GM06990 (cell line): ENCODE data around the gene LRP3.

Experiments used
- DNase-seq: peaks from one replicate; pipeline ENCODE4 v3.0.0-alpha.2; 2011; ENCODE audit not compliant: insufficient read length; ENCODE audit errors: extremely low read depth
- H3K27me3 ChIP-seq: replicated peaks from 2 replicates; pipeline ENCODE4 v1.6.0; 2011; ENCODE audit warnings: low read length; ENCODE audit not compliant: control insufficient read depth, insufficient read depth
- H3K36me3 ChIP-seq: 2 replicates; pipeline ENCODE4 v1.5.1; 2011; ENCODE audit warnings: low read length; ENCODE audit not compliant: control insufficient read depth, insufficient read depth
- H3K4me3 ChIP-seq: replicated peaks from 2 replicates; pipeline ENCODE4 v1.5.1; 2011; ENCODE audit warnings: low read depth, mild to moderate bottlenecking, control low read depth, low read length
- TF ChIP-seq, protein P1 (sequence below): IDR thresholded peaks from 2 replicates; pipeline ENCODE4 v1.5.1; 2011; ENCODE audit warnings: low read length, control low read depth, mild to moderate bottlenecking, inconsistent platforms; ENCODE audit not compliant: insufficient read depth, poor library complexity, severe bottlenecking

Gene LRP3

DNA sequence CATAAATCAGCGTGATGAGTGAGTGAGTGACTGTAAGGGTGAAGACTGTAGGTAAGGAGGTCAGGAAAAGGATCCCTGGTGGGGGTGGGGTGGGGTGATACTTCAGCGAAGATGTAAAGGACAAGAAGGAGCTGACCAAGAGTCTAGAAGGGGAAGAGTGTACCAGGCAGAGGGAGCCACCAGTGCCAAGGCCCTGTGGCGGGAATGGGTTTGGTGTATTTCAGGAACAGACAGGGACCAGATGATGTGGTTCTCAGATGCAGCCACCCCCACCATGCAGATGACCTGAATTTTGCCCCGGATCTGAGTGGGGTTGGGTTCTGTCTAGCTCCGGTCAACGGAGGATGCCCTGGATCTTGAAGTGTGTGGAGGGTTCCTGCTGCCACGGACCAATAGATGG lies 61.7 kb downstream of the LRP3 start:
- no peak for DNase-seq
- TF ChIP-seq, protein P1, sequence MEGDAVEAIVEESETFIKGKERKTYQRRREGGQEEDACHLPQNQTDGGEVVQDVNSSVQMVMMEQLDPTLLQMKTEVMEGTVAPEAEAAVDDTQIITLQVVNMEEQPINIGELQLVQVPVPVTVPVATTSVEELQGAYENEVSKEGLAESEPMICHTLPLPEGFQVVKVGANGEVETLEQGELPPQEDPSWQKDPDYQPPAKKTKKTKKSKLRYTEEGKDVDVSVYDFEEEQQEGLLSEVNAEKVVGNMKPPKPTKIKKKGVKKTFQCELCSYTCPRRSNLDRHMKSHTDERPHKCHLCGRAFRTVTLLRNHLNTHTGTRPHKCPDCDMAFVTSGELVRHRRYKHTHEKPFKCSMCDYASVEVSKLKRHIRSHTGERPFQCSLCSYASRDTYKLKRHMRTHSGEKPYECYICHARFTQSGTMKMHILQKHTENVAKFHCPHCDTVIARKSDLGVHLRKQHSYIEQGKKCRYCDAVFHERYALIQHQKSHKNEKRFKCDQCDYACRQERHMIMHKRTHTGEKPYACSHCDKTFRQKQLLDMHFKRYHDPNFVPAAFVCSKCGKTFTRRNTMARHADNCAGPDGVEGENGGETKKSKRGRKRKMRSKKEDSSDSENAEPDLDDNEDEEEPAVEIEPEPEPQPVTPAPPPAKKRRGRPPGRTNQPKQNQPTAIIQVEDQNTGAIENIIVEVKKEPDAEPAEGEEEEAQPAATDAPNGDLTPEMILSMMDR, result no peak
- no peaks in the 10 kb centered on the region for H3K36me3 ChIP-seq
- H3K4me3 ChIP-seq, result no peak overlapping the region
- H3K27me3 ChIP-seq, result no peaks in the 10 kb centered on the region

DNA sequence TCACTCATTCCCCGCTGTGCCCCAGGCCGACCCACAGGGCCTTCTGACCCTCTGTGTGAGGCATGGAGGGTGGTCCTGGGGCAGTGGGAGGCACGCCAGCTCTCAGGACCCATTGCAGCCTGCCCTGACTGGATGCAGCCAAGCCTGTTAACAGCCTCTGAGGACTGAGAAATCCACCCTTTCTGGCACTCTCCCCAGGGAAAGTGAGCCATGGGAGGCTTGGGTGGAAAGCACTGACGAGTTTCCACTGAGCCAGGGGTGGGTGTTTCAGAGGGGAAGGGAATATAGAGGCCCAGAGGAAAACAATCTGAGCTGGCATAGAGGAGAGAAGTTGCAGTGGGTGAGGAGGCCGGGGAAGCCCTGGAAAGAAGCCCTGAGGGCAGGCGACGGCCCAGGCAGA lies 62.1 kb downstream of the LRP3 start:
- no peaks in the 10 kb centered on the region for H3K27me3 ChIP-seq
- no peak overlapping the region for H3K4me3 ChIP-seq
- H3K36me3 ChIP-seq, result no peaks in the 10 kb centered on the region
- no peak for DNase-seq
- TF ChIP-seq, protein P1, result no peak

DNA sequence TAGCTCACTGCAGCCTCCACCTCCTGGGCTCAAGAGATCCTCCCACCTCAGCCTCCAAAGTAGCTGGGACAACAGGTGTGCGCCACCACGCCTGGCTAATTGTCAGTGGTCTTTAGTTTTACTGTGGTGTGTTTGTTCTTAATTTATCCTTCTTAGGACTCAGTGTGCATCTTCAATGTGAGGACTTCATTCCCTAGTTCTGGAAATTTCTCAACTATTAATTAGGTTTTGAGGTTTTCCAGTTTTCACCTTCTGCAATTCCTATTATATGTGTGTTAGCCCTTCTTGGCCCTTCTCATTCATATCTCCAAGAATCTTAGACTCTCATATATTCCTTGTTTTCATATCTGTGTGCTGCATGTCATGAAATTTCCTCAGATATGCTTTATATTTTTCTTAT lies 63.7 kb downstream of the LRP3 start:
- H3K27me3 ChIP-seq, result no peaks in the 10 kb centered on the region
- TF ChIP-seq, protein P1, result no peak
- DNase-seq, result no peak
- H3K4me3 ChIP-seq, result no peak overlapping the region
- no peaks in the 10 kb centered on the region for H3K36me3 ChIP-seq
